Activated effector memory CD4-positive, alpha-beta T cell treated with anti-CD3 and anti-CD28 coated beads, Interleukin-2, amount 50 U/mL, for 16 hours (primary cell): ENCODE measurements around the gene RBMS2.
"Not testable (repeated sequence)": the region's sequence is repeated elsewhere in the genome, so short reads cannot be mapped to it uniquely, and the experiment has no call there.

ENCODE experiments used
- DNase-seq: peaks from one replicate; pipeline ENCODE4 v3.0.0-alpha.2; 2020

Gene RBMS2

GRCh38 chr12:56521590-56522371 is at the start of gene RBMS2:
TSS of gene RBMS2 (plus strand) at chr12:56521820. CDS start at chr12:56522024, 204 bp downstream.
- DNase-seq: no peak

- no peak for DNase-seq
These were observed 47.2 kb upstream of the RBMS2 start for GRCh38 chr12:56474389-56474788.

- DNase-seq: no peak
These were observed 45.5 kb upstream of the RBMS2 start for GRCh38 chr12:56476143-56476542.

- no peak for DNase-seq
These were observed 44.6 kb upstream of the RBMS2 start for GRCh38 chr12:56476972-56477432.

- DNase-seq: no peak
These were observed 43.9 kb upstream of the RBMS2 start for GRCh38 chr12:56477521-56478225.

GRCh38 chr12:56479625-56480024 is 42.0 kb upstream of the RBMS2 start:
- DNase-seq: no peak

- no peak for DNase-seq
These were observed 37.1 kb upstream of the RBMS2 start for GRCh38 chr12:56484566-56484965.

- no peak for DNase-seq
These were observed 34.9 kb upstream of the RBMS2 start for GRCh38 chr12:56486694-56487093.

GRCh38 chr12:56487448-56488040 is 34.1 kb upstream of the RBMS2 start:
- peak; percentile 69 for DNase-seq

GRCh38 chr12:56488041-56488955 is 33.3 kb upstream of the RBMS2 start, which contains the start of gene GLS2:
TSS of gene GLS2 (minus strand) at chr12:56488161. CDS start at chr12:56488118, 43 bp downstream.
- peak; percentile 88 for DNase-seq

- no peak for DNase-seq
These were observed 31.3 kb upstream of the RBMS2 start for GRCh38 chr12:56490360-56490759.

- DNase-seq: not testable (repeated sequence)
These were observed 28.1 kb upstream of the RBMS2 start for GRCh38 chr12:56493409-56494105.

- not testable (repeated sequence) for DNase-seq
These were observed 27.6 kb upstream of the RBMS2 start for GRCh38 chr12:56494106-56494415.

- DNase-seq: not testable (repeated sequence)
These were observed 27.1 kb upstream of the RBMS2 start for GRCh38 chr12:56494481-56494880.

- DNase-seq: peak; percentile 88
These were observed 24.9 kb upstream of the RBMS2 start for GRCh38 chr12:56496704-56497103.

- not testable (repeated sequence) for DNase-seq
These were observed 23.3 kb upstream of the RBMS2 start for GRCh38 chr12:56498126-56498902.

GRCh38 chr12:56499452-56499851 is 22.2 kb upstream of the RBMS2 start:
- DNase-seq: not testable (repeated sequence)

- not testable (repeated sequence) for DNase-seq
These were observed 21.7 kb upstream of the RBMS2 start for GRCh38 chr12:56499879-56500278.

GRCh38 chr12:56510786-56511185 is 10.8 kb upstream of the RBMS2 start:
- no peak for DNase-seq

GRCh38 chr12:56514014-56514318 is 7.7 kb upstream of the RBMS2 start:
- not testable (repeated sequence) for DNase-seq

- DNase-seq: no peak
These were observed 3.8 kb upstream of the RBMS2 start for GRCh38 chr12:56517854-56518253.
